ENCODE data around the gene TMEM161B.
A peak's percentile ranks its signal among the peaks of the same experiment; 100 is the strongest.

DNA sequence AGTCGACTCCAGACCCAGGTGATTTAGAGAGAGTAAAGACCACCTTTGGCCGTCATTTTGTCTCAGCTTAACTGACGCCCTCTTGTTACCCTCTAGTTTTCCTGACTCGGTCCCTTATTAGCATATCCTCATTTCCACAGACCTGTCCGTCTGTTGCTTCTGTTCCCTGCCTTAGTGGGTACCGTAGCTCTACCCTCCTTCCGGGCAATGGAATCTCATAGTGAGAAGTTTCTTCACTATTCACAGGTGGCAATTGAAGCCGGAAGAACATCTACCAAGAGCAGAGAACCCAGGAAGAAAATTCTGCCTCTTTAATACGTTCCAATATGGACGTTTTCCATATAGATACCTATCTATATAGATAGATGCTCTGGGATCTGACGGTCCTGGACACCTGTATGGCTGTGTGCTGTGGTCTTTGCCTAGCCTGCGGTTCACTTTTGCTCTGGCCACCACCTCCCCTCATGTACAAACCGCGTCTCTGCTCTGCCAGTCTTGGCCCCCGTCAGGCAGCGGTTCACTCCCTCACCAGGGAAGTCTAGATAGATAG is 652 bp upstream of the TMEM161B start:
- 0 out of 4 replicates have a peak, but pooled peaks of 1 of the 2 experiments have one; percentile 4 for TF ChIP-seq POLR2A (IDR thresholded peaks at IDR 0.05; ENCODE audit: insufficient read depth in 1 of 2, low read depth in 2 of 2, low read length in 2 of 2)
- TF ChIP-seq, protein P1, sequence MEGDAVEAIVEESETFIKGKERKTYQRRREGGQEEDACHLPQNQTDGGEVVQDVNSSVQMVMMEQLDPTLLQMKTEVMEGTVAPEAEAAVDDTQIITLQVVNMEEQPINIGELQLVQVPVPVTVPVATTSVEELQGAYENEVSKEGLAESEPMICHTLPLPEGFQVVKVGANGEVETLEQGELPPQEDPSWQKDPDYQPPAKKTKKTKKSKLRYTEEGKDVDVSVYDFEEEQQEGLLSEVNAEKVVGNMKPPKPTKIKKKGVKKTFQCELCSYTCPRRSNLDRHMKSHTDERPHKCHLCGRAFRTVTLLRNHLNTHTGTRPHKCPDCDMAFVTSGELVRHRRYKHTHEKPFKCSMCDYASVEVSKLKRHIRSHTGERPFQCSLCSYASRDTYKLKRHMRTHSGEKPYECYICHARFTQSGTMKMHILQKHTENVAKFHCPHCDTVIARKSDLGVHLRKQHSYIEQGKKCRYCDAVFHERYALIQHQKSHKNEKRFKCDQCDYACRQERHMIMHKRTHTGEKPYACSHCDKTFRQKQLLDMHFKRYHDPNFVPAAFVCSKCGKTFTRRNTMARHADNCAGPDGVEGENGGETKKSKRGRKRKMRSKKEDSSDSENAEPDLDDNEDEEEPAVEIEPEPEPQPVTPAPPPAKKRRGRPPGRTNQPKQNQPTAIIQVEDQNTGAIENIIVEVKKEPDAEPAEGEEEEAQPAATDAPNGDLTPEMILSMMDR (CRISPR knock-in tag; IDR thresholded peaks at IDR 0.05), result no peak

Measured in HepG2 (cell line).